ENCODE data around the gene SEMA3B.

Gene SEMA3B

GRCh38 chr3:50292159-50293078 is 23.5 kb downstream of the SEMA3B start, which contains the start of gene IFRD2:
IFRD2 (minus strand) TSS chr3:50292429; CDS start chr3:50292274, 155 bp downstream.
- TF ChIP-seq CTCF (IDR thresholded peaks at IDR 0.05) = no peak

- TF ChIP-seq CTCF (IDR thresholded peaks at IDR 0.05) = no peak
Observed at GRCh38 chr3:50293079-50293801, 24.3 kb downstream of the SEMA3B start.

GRCh38 chr3:50294089-50294488 is 25.1 kb downstream of the SEMA3B start:
- no peak for TF ChIP-seq CTCF (IDR thresholded peaks at IDR 0.05)

GRCh38 chr3:50294492-50295403 is 25.8 kb downstream of the SEMA3B start:
- TF ChIP-seq CTCF (IDR thresholded peaks at IDR 0.05) = no peak

GRCh38 chr3:50295553-50296431 is 26.8 kb downstream of the SEMA3B start:
- TF ChIP-seq CTCF (IDR thresholded peaks at IDR 0.05) = no peak

GRCh38 chr3:50296721-50297383 is 27.9 kb downstream of the SEMA3B start:
- TF ChIP-seq CTCF (IDR thresholded peaks at IDR 0.05) = no peak

All from LNCAP (cell line).